COLO668 (cell line): ENCODE data around the gene ABCC12.
A peak's percentile ranks its signal among the peaks of the same experiment; 100 is the strongest.

ENCODE experiments used
- DNase-seq: peaks from one replicate; lab custom pipeline; 2025; ENCODE audit not compliant: unreplicated experiment; lab: John Stamatoyannopoulos, UW

ABCC12 gene

DNA sequence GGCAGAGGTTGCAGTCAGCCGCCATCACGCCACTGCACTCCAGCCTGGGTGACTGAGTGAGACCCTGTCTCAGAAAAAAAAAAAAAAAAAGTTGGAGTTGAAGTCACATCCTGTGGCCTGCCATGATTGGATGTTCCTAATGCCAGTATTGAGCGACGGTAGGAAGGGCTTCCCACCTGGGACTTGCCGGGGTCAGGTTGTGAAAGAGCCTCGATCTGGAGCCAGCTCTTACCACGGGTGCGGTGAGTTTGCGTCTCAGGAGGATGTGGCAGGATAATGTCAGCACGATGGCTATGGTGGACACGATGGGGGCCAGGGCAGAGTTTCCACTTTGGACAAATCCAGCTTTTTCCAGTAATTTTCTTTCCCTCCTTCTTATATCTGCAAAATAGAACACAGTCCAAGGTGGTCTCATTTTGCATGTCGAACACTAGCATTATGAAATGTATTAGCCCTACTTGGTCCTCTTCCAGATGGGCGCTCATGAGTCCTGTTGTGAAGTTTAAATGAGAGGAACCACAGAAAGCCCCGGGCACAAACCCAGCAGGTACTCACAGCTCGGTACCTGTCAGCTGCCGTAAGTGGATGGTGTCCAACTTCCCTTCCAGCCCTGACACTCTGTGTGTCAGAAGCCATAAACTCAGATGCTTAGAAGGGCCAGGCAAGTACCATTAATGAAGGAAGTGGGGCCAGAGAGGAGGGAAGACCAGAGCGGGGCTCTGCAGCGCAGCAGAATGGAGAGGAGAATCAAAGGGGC, 22.2 kb downstream of the ABCC12 start:
- DNase-seq = no peak

DNA sequence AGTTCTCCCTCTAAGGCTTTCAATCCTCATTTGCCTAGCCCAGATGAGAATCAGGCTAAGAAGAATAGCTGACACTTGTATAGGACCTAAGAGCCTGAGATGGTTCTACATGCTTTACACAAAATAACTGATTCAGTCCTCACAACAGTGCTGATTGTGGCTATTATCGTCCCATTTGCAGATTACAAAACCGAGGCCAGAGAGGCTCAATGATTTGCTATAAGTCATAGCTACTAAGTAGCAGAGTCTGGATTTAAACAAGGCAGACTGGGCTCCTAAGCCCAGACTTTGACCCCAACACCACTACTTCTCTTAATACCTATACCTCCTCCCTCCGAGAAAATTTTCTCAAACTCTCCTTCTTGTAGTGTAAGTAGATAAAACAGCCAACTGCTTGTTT, 23.1 kb downstream of the ABCC12 start:
- DNase-seq = no peak

DNA sequence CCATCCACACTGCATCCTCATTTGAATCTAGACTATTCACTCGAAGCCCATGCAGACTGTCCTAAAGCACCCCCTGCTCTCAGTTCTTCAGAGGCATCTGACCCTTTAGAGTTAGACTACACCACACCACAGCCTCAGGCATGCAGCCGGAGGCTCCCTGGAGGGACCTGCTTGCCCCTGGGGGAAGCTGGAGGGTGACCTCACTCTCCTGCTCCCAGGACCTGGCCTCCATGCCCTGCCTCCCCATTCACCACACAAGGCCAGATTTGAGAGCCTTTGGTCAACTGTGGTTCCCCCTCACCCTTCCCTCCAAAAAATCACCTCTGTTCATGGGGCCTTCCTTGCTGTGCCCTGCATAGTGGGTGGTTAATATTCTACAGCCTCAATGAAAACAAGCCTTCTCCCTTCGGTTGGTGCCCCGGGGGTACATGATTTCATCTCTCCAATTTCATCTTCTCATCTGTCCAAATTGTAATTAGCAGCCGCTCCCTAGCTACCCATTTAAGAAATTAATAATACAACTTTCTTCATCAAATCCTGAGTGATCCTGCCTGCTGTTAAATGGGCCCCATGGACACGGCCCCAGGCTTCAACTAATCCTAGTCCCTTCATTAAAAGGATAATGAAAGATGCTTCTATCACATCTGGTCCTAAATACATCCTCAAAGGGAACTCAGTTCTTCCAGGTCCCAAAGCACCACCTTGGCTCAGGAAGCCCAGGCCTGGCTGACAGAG, 24.4 kb downstream of the ABCC12 start:
- DNase-seq = no peak

DNA sequence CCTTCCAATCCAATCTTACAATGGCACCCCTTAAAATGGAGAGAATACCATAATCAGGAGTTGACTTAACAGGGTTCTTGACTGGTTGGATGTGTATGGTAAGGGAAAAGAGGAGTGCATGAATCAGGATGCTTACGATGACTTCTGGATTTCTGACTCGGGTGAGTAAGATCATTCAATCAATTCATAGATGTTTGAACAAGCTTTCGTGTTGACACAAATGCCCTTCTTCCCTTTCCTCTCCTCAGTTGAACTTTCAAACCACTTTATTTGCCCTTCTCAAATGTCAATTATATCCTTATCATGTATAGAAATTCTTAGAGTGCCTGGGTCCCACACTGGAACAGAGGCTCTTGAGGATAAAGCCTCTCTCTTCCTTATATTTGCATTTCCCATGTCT, 25.9 kb downstream of the ABCC12 start:
- DNase-seq = no peak

DNA sequence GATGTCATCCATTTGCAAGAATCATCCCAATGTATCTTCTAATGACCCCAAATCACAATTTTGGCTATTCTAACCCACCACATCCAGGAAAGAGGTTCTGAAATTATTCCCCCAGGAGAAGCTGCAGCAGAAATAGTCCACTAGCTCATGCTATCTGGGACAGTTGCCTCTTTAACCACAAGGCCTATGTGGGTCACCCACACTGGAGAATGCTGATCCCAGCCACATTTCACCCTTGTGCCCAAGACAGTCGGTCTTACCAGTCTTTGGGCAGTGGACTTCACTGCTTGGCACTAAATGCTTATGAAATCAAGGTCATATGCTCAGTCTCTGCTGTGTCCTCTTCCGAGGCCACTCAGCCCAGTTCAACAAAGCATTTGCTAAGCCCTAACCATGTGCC, 27.0 kb downstream of the ABCC12 start:
- DNase-seq = no peak

DNA sequence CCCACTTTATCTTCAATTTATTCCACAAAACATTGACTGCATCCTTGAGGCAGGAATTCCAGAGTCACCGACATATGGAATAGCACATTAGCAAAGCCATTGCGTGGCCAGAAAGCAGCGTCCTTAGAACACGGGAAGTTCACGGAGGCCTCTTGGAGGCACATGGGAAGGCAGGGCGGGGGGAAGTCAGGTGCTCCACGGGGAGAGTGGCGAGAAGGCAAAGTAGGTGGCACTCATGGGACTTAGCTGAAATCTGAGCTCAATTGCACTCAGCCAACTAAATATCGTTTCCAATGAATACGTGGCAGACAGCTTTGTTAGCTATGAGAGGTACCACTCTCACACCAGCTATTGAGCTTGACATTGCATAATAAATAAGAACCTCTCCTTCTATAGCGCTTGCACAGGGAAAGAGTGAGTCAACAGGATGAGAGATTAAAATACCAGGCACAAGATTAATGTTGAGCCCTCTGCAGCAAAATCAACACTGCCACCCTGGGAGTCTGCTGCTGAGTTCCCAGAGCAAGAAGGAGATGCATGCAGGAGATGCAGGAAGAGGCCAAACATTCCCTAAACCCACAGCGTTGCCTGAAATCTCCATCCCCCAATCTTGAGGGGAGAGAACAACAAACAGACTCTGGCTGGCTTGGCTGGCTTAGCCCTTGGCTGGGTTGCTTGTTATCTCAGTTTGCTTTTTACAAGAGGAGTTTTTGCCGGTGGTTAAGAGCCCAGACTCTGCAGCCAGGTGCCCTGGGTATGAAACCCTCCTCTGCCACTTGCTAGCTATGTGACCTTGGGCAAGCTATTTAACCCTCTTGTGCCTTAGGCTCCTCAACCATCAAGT, 28.8 kb downstream of the ABCC12 start:
- peak; percentile 37 for DNase-seq

DNA sequence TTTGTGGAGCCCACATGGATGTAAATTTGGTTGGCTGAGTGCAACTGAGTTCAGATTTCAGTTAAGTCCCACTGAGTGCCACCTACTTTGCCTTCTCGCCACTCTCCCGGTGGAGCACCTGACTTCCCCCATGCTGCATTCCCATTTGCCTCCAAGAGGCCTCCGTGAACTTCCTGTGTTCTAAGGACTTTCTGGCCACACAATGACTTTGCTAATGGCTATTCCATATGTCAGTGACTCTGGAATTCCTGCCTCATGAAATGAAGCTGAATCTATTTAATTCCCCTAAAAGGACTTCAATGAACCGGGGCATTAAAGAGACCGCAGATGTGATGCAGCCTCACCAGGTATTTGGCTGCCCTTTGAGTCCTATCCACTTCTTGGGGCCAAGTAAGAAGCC, 29.9 kb downstream of the ABCC12 start:
- DNase-seq = no peak

DNA sequence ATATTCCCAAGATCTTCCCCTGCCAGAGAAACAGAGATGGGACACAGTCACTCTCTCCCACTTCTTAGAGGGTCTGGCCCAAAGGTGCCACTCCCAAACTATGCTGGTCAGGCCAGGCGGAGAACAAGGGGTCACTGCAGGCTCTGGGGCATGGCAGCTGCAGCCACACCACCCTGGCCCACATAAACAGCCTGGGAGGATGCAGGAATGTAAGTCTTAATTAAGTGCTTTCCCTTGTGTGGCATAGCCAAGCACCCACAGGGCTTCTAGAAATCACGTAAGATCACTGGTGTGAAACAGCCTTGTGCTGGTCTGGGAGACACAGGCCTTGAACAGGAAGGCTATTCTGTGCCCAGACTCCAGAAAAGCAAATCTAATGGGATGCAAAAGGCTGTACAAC, 31.5 kb downstream of the ABCC12 start:
- DNase-seq = no peak

DNA sequence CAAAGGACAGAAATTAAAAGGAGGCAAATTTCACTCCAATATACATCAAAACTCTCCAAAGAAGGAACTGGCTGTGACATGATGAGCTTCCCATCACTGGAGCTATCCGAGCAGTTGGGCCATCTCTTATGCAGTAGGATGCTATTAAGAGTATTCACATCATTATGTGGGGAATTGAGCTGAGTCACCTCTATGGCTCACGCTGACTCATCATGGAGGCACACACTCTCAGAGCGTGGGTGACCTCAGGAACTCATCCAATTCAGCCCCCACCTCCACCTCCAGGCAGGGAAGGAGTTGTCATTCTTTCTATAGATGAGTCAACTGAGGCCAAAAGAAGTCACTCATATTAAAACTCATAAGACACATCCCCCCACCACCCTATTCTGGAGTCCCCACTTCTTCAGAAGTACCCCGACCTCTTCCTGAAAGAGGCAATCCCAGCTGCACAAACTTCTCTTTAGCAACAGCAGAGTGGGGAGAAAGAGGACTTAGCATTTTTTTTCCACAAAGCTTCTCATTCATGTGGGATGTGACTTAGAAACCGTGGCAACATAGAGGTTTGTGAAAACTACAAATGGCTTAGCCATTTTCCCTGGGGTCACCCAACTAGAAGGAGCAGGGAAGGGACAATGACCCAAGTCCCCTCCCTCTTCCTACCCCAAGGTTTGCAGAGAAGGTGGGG, 32.5 kb downstream of the ABCC12 start:
- DNase-seq = peak; percentile 10

DNA sequence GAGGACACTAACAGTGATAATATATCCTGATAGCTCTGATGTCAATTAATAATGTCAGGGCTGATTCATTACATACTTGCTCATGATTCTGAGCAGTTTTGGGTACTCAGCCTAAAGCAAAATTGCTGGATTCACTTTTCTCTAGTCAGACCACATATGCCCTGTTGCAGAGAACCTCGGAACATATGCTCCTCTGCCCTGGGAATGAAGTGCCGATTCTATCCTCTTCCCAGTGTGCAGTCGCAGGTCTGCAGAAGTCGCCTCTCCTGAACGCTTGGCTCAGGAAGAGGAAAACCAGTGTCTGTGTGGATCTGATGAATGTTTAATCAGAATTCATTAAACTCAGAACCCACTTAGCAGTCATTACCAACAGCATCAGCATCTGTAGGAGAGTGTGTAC, 34.5 kb downstream of the ABCC12 start:
- no peak for DNase-seq

DNA sequence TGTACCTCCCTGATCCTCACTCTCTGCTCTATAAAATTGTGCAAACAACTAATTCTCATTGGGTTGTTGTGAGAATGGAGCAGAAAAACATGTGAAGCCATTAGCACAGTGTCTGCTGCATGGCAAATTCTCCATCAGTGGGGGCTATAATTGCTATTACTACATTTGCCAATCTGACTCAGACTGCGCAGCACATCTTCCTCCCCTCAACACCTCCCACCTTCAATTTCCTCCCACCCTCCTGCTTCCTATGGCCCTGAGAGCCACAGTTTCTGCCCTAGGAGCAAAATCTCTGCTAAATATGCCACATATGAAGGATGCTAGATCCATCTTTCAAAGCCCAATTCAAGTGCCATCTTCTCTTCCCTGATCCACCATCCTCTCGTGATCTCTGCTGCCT, 37.0 kb downstream of the ABCC12 start:
- DNase-seq = no peak

DNA sequence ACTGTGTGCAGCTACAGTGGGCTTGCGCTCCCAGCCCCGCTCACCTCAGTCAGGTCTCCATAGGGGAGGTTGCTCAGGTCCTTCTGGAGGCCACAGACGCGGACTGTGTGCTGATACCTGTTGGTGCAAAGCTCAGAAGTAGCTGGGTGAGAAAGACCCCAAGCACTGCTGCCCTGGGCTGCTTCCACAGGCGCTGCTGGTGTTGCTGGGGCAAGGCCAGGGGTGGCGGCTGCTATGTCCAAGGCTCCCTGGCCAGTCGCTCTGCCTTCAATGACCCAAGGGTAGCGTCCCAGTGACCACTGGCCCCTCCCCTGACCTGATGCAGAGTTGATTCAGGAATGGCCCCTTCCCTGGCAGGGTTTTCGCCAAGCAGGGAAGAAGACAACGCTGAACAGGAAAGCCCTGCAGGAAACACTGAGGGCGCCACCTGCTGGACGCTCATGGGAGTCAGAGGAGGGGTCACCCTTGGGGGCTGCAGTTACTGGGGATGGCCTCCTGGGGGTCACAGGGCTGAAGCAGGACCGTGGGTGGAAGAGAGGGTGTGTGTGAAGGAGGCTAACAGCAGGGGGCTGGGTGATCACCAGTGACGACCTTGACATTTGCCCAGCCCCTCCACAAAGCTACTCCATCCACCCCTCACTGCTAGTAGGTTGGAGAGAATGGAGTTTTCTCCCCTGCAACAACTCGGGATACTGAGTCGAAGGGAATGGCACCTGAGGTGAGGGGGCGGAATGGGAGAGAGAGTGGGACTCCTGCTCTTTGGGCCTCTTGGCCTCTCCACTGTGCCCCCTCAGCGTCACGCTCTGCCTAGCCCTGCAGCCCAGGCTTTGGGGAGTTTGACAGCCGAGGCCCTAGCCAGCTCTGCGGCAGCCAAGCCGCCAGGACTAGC, 38.3 kb downstream of the ABCC12 start:
- peak; percentile 63 for DNase-seq

DNA sequence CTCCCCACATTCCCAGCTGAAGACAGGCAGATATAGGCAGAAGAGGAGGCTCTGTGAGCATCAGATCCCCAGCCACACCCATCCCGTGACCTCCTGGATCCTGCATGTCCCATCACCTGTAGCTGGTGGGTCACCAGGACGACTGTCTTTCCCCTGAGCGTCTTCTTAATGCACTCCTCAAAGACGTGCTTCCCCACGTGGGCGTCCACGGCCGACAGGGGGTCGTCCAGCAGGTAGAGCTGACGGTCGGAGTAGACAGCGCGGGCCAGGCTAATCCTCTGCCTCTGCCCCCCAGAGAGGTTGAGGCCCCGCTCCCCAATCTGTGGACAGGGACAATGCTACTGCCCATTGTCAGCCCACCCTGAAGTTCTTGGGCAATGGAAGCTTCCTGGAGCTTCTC, 40.5 kb downstream of the ABCC12 start:
- no peak for DNase-seq

DNA sequence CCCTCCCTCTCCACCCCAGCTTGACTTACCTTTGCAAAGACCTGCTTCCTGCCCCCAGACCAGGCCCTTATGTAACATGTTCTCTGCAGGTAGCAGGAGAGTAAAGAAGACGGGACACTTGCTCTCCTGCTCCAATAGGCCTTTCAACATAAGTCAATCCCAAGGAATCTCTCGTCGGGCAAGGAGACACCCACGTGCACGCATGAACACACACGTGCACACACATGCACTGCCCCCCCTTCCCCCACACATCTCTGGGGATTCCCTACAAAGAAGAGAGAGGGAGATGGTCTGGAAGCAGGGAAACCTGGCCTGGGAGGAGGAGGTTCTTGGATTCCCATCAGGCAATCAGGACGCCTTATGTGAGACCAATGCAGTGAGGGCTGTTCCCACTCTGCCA, 41.4 kb downstream of the ABCC12 start:
- DNase-seq = no peak

DNA sequence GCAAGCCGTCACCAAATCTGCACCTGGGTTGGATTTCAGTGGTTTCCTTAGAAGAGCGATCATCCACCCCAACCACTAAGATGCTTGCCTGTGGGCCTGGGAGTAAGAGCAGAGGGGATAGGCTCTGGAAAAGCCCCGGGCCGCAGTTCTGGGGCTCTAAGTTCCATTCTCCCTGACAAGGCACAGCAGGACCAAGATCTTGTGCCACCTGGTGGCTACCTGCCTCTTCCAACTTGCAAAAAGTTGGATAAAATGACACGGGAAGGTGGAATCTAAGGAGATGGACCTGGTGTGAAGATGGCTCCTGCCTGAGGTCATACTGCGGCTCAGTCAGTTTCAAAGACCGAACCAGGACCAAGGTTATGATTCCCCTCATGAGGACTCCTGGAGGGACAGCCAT, 42.3 kb downstream of the ABCC12 start:
- DNase-seq = no peak

DNA sequence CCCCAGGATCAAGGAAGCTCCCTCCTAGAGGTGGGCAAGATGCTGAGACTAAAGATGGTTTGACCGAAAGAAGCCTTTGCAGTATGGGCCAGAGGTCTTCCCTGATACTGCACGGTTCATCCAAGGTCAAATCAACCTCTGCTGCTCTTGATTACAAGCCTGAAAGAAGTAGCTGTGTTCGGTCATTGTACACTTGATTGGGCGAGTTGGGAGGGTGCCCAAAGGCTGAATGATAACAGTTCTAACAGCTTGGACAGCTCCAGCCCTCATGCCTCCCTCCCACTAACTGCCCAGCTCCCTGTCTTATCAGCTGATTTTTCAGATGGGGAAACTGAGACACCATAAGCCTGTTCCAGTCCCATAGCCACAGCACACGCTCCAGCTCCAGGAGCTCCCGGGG, 42.8 kb downstream of the ABCC12 start:
- no peak for DNase-seq

DNA sequence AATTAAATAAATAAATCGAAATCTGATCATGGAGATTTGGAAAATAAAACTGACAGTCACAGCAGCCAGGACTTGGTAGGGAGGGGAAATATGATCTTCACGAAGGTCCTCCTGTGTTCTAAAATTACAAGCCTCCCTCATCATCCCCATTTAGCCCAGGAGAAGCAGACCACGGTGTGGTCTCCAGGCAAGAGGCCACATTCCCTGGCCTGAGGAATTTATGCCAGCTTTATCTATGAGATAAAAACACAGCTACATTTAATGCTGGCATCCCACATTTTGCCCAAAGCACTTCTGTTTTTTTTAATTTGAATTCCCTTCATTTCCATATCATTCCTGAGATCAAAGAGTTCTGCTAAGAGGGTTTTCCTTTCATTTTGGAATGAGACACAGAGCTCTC, 43.2 kb downstream of the ABCC12 start:
- DNase-seq = no peak

DNA sequence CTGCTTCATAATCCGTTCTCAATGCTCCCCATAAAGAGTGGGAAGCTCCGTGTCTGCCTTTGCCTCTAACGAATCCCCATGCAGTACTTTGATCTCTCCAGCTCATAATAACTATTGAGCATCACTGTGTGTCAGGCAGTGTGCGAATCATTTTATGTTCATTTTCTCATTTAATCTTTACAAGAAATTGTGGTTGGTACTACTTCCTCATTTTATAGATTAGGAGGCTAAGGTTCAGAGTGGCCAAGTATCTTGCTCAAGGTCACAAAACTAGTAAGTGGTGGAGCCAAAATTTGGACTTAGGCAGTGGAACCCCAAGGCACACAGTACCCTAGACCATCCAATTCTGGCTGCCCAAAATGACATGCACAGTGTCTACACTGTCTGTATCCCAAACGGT, 44.8 kb downstream of the ABCC12 start:
- no peak for DNase-seq

DNA sequence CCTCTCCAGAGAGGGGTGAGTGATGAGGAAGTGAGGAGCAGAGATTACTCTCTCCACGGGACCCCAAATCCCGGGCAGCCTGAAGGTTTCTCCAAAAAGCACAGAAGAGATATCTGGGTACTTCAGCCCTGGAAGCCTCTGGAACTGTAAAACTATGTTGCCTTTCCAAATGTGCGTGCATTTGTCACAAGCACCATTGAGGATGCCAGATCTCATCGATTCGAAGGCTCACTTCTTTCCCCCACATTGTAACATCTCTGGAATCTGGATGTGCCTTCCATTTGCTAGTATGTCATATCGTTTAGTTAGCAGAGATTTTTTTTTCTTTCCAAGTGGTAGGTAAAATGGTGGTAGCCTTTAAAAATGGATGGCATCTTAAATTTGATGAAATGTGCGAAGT, 45.8 kb downstream of the ABCC12 start:
- no peak for DNase-seq

DNA sequence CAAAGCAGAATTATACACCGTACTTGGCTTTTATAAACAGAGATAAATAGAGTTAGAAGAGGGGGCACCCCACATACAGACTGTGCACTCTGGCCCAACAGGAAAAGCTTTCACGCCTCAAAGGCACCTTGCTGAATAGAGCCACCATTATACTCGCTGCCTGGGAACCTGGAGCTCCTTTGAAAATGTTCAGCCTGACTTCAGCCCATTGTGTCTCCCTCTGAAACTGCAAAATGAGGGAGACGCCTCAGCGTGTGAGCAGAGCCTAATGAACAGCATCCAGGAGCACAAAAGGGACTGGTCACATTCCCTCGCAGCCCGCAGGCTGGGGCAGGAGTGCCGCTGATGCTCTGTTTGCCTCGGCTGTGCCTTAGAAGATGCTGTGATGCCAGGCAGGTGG, 46.3 kb downstream of the ABCC12 start:
- no peak for DNase-seq
